Limb (tissue), 2 donors: ENCODE results near the gene STX16.
A peak's percentile ranks its signal among the peaks of the same experiment; 100 is the strongest.

Experiments used
- DNase-seq, 2 donors: peaks; one replicate each; pipeline ENCODE4 v3.0.0-alpha.2; 2016; ENCODE audit errors: extremely low spot score in 2 of 2

The STX16 gene

GRCh38 chr20:58650776-58651558 lies at the start of gene STX16:
TSS of gene STX16 (plus strand) at chr20:58651283. CDS start at chr20:58652007, 724 bp downstream.
- peak; percentile 86 to 92 for DNase-seq

DNA sequence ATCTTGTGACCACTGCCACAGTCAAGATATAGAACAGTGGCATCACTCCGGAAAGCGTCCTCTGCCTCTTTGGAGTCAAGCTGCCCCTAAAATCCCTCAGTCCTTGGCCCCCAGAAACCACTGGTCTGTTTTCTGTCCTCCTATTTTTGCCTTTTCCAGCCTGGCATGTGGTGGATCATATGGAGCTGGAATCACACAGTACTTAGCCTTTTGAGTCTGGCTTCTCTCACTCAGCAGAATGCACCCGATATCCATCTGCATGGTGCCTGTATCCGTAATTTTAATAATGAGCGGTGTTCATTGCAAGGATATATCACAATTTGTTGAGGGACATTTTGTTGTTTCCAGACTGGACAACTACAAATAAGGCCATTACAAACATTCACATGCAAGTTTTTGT lies 49.0 kb upstream of the STX16 start:
- no peak for DNase-seq

DNA sequence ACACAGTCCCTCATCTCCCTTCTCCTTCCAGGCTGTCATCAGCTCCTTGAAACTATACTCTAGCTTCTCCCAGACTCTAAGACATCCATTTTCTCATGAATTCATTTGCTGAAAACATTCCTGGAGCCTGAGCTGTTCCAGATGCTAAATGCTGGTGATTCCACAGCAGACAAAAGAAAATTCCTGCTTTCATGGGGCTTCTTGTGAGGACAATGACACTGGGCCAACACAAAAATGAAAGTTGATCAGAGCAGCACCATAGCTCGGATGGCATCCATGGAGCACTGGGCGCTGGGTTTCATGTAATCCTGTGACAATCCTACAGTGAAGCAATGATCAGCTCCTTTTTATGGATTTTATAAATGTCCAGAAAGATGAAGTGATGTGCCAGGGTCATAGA lies 47.4 kb upstream of the STX16 start:
- no peak for DNase-seq

- DNase-seq: peak in 1 of 2 donors; percentile 71
These were observed 46.8 kb upstream of the STX16 start for GRCh38 chr20:58604128-58604881.

DNA sequence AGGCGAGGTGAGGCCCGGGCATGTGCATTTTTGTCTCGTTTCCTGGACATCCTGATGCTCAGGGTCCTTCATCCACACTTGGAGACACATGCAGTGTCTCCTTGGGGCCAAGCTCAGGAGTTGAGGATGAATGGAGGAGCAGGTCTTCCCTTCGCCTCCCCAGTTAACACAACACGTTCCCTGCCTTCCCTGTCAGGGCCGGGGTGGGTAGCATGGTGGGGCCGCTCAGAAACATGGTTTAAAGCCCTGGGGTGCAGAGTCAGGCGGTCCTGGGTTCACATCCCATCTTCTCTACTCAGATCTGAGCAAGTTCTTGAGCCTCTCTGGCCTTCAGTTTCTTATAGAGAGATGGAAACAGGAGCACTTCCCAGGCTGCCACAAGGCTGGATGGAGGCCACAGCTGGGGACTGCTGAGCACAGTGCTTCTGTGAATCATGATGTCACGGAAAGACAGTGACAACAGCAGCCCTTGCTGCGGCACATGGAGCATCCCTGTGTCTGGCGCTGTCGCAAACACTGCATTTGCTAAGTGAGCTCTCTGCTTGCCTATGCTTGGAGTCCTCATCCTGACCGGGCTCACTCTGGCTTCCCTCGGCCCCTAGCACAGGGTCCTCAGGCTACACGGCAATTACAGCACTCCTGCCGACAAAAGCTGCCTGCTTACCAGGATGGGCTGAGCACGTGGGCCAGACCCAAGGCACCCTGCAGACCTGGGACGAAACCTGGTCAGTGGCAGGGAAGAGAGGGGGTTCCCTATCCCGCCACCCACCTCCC lies 45.6 kb upstream of the STX16 start:
- DNase-seq: no peak

GRCh38 chr20:58606184-58606583 lies 44.9 kb upstream of the STX16 start:
- DNase-seq: no peak

DNA sequence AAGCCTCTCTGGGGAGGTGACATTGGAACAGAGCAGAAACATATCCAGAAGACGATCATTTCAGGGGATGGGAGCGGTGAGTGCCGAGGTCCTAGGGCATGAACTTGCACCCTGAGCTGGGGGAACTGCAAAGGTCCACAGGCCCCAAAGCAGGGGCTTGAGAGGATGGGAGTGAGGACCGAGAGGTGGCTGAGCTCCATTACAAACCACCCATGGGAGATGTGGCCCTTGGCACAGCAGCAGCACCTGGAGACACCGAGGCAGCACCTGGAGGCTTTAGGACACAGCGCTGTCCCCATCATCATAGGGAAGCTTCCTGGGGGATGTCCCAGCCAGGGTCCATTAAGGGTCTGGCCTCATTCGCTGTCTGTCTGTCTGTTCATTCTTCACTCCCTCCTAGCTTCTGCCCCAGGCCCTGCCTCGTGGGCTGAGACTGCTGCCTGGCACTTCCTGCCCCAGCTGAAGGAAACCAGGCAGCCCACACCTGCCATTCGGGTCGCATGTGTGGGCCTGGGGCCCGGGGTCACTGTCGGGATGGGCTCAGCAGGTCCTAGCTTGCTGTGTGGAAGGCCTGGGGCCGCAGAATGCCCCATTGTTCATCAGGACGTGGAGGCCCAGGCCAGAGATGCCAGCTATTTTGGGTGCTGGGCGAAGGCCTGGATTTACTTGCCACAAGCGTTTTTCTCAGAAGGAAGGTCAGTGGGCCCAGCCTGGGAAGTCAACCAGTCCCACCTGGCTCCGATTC lies 42.8 kb upstream of the STX16 start:
- no peak for DNase-seq

GRCh38 chr20:58609026-58609425 lies 42.1 kb upstream of the STX16 start:
- DNase-seq: no peak

DNA sequence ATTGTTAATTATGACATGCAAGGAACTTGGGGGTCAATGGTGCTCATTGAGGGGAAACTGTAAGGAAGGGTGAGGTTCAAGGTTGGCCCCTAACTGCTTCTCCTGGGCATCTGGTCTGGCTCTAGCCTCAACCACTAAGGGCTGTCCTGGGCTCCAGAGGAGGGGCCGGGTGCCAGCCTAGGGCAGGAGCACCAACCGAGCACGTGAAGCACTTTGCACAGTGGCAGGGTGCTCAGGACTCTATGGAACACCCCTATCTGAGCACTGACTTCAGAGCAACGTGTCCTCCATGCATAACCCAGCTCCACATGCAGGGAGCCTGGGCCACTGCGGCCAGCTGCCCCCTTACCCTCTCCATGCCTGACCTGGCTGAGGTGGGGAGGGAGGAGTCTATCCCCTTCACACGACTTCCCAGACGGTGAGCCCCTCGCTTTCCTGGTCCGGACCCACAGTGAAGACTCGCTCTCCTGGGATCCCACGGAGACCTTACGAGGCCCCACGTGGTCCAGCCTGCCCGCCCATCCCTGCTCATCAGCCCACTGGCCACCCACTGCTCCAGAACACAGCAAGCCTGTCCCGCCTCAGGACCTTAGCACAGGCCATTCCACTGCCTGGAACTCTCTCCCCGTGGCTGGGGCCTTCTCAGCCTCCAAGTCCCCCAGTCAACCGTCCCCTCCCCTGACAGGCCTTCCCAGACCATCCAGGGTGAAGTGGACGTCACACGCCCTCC lies 40.8 kb upstream of the STX16 start:
- no peak for DNase-seq

GRCh38 chr20:58610811-58611210 lies 40.3 kb upstream of the STX16 start:
- no peak for DNase-seq

DNA sequence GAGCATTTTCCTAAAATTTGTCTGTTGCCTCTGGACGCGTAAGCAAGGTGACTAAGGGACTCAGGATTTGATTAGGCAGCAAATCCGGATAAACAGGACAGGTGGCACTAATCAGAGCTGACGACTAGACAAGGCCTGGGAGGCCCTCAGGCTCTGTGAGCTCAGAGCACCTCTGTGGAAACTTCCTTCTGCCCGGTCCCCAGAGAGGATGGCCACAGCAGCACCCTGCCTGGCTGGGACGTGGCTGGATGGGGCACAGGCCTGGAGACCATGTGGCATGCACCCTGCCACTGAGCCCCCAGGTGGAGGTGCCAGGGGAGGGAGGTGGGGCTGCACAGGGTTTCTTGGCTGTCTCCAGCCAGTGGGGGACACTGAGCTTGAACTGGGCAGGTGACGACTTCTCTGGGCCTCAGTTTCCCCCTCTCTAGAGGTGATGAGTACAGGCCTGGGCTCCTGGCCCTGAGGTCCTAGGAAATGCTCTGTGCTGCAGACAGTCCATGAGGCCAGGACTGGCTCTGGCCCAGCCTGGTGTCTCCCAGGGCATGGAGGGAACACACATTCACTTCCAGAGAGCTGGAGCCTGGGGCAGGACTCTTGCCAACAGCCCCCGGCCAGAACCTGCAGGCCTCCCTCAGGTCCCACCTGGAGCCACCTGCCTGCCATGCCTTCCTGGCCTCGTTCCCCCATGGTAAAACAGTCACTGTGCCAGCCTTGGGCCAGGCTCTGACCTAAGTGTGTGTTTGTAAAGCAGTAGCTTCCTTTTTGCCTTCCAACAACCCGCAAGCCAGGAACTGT lies 39.6 kb upstream of the STX16 start:
- no peak for DNase-seq

- no peak for DNase-seq
These were observed 38.9 kb upstream of the STX16 start for GRCh38 chr20:58612121-58612691.

DNA sequence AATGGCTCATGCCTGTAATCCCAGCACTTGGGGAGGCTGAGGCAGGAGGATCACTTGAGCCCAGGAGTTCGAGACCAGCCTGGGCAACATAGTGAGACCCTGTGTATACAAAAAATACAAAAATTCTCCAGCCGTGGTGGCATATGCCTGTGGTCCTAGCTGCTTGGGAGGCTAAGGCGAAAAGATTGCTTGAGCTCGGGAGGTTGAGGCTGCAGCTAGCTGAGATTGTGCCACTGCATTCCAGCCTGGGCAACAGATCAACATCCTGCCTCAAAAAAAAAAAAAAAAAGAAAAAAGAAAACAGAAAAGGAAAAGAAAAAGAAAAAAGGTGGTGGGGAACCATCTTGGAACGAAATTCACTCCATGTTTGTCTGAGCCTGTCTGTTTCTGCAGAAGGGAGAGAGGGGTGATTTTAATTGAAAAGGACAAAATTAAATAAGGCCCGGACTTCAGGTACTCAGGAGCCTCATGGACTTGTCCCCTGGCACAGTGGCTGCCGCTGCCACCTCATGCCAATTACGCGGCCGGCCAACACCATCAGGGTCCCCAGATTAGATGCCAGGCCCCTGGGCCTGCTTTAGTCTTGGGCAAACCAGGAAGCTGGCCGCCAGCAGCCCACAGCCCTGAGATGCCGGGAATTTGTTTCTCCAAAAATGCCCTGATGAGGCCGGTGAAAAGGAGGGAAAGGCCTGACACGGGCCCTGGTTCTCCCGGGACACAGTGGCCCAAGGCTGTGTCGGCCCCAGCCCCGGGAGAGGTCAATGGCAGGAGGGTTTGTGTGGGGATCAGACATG lies 37.8 kb upstream of the STX16 start:
- no peak for DNase-seq

- no peak for DNase-seq
These were observed 36.7 kb upstream of the STX16 start for GRCh38 chr20:58614366-58614765.

DNA sequence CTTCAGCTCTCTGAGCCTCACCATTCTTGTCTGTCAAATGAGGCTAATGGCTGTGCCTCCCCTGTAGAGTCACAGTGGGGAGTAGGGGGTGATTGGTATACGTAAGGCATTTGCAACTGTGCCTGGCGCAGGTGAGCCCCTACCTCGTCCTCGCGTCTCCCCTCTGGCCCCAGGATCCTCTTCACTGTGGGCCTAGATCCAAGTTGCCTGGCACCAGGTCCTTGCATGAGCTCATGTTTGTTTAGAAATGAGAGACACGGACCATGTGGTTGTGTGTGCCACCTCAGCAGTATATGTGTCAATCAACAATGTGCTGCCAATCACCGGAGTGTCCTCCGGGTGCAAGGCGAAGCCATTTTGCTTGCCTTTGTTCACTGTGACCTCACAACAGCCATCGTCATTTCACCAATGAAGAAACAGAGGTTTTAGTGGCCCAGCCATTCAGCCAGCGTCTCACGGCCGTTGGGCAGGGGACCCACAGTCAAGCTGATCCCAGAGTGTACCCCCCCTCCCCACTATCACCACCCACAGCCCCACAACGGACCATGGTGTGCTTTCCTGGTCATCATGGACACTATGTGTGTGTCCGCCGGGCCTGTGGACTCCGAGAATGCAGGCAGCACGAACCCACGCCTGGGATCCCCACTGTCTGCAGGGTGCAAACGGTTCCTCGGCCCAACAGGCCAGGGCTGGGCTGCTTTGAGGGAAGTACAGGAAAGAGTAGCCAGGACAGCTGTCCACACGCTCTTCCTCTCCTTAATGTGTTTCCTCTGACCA lies 35.9 kb upstream of the STX16 start:
- DNase-seq: no peak

- no peak for DNase-seq
These were observed 34.7 kb upstream of the STX16 start for GRCh38 chr20:58616411-58616810.

- no peak for DNase-seq
These were observed 33.9 kb upstream of the STX16 start for GRCh38 chr20:58617158-58617557.
